Measurements from ENCODE around the gene FXYD2. TPM values are rescaled to one million over a fixed set of nuclear protein-coding genes. Genes with fewer than 3 reads are reported as not detected.

FXYD2 gene
- total and polyA plus RNA-seq, 12 donors = 0.40 to 6.0 (median 1.8) TPM

- H3K27ac ChIP-seq = no peak within 1 kb of the TSS
- peaks cover 11 to 67% (median 53%) of the 10 kb centered on the region in 7 donors for H3K27me3 ChIP-seq
- no peaks in the 10 kb centered on the region for H3K9me3 ChIP-seq
- WGBS, 2 donors = 3 to 4% methylated on average over 42 to 64 of the region's 66 CpGs
- TF ChIP-seq, protein P1, sequence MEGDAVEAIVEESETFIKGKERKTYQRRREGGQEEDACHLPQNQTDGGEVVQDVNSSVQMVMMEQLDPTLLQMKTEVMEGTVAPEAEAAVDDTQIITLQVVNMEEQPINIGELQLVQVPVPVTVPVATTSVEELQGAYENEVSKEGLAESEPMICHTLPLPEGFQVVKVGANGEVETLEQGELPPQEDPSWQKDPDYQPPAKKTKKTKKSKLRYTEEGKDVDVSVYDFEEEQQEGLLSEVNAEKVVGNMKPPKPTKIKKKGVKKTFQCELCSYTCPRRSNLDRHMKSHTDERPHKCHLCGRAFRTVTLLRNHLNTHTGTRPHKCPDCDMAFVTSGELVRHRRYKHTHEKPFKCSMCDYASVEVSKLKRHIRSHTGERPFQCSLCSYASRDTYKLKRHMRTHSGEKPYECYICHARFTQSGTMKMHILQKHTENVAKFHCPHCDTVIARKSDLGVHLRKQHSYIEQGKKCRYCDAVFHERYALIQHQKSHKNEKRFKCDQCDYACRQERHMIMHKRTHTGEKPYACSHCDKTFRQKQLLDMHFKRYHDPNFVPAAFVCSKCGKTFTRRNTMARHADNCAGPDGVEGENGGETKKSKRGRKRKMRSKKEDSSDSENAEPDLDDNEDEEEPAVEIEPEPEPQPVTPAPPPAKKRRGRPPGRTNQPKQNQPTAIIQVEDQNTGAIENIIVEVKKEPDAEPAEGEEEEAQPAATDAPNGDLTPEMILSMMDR (IDR thresholded peaks at IDR 0.05) = no peak
- ATAC-seq = peak in 7 of 8 donors; percentile 44 to 85 (median 63)
- peak in 1 of 2 donors; percentile 43 for DNase-seq
- H3K4me3 ChIP-seq = peak within 1 kb of the TSS; percentile 0 to 45 (median 36)
- peaks cover 6 to 23% (median 19%) of the 10 kb centered on the region in 9 donors for H3K4me1 ChIP-seq
- H3K36me3 ChIP-seq = peaks cover 0 to 4% (median 0%) of the 10 kb centered on the region in 9 donors
- intact Hi-C loops (cut with DNase I) = no loop called here
Measured at GRCh38 chr11:117796872-117797529, 27.5 kb downstream of the FXYD2 start, which contains the start of gene DSCAML1. Gene DSCAML1 (minus strand): TSS chr11:117797216. CDS start chr11:117797079, 137 bp downstream.

DNA sequence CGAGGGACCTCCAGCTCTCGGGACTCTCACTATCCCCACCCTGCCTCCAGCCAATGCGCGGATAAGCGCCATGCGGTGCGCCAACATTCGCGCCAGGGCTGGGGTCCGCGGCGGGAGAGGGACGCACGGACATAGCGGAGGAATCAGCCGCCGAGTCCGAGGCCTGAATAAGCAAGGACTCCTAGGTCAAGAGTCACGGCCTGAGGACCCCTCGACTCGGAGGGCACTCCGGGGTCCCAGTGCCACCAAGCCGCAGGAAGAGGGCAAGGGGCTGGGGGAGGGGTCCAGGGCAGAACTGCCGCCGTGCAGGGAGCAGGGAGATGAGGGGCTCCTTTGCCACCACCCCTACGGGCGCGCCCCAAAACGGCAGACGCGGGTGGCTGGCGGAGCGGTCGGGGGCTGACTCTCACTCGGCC, 28.1 kb downstream of the FXYD2 start:
- Histone ChIP-seq H3K4me3 (peak overlapping the region; percentile 0 to 45 (median 36)), H3K27ac (no peak overlapping the region), H3K36me3 (no peaks in the 10 kb centered on the region), H3K27me3 (peaks cover 11 to 67% (median 53%) of the 10 kb centered on the region in 7 donors), H3K4me1 (peaks cover 6 to 23% (median 19%) of the 10 kb centered on the region in 9 donors), H3K9me3 (no peaks in the 10 kb centered on the region)
- WGBS, 2 donors = 1 to 2% methylated on average over 35 of the region's 35 CpGs
- intact Hi-C loops (cut with DNase I) = no loop called here
- DNase-seq (no peak), ATAC-seq (peak in 1 of 8 donors; percentile 9)
- TF ChIP-seq, protein P1 (IDR thresholded peaks at IDR 0.05) = no peak

DNA sequence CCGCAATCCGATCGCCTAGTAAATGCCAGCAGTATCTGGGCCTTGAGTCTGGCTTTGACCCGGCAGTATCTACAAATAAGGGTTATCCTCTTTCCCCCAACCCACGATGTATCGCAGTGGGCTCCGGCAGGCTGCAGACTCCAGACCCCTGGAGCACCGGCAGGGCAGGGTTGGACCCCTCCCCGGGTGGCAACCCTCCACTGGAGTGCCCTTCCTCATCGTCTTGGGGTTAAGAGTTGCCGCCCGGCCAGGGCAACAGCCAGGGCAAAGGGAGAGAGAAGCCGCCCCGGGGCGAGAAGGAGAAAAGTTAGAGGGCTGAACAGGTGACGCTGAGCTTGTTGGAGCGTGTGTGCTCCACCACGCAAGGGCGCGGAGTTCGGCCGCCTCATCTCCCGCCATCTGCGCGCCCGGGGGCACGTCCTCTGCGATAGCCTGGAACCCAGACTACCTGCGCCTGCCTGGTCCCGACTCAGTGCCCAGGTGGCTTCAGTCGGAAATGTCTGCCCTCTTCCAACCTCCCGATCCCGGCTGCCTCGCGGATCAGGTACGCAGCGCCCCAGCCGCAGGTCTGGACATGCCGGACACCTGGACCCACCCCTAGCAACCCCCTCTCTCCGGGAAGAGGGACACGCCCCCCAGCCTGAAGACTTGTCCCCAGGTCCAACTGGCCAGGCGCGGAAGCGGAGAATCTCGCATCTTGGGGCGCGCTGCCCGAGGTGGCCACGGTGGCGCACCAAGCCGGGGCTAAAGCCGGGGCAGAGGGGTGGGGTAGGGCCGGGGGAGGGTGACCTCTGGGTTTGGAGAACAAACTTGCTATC, 28.7 kb downstream of the FXYD2 start:
- peak in 2 of 8 donors; percentile 5 to 28 for ATAC-seq
- intact Hi-C loops (cut with DNase I) = no loop called here

More for the DNA sequence above, 28.7 kb downstream of the FXYD2 start:
- no peaks in the 10 kb centered on the region for H3K36me3 ChIP-seq
- WGBS, 2 donors = 8% methylated on average over 53 of the region's 53 CpGs
- H3K4me1 ChIP-seq = peaks cover 6 to 23% (median 19%) of the 10 kb centered on the region in 9 donors
- no peak for DNase-seq
- H3K9me3 ChIP-seq = no peaks in the 10 kb centered on the region
- no peak overlapping the region for H3K27ac ChIP-seq
- TF ChIP-seq, protein P1 (IDR thresholded peaks at IDR 0.05) = no peak
- H3K27me3 ChIP-seq = peaks cover 11 to 67% (median 53%) of the 10 kb centered on the region in 7 donors
- peak overlapping the region; percentile 0 to 45 (median 36) for H3K4me3 ChIP-seq
